Esophagus muscularis mucosa (tissue), 4 donors: ENCODE results near the gene AFAP1L2. TPM values are rescaled to one million over a fixed set of nuclear protein-coding genes. Genes with fewer than 3 reads are reported as not detected.
A peak's percentile ranks its signal among the peaks of the same experiment; 100 is the strongest.

Source experiments
- DNase-seq: peaks from one replicate; pipeline ENCODE4 v3.0.0-alpha.2; 2017; ENCODE audit errors: extremely low spot score
- H3K27ac ChIP-seq, 4 donors: fragments of 200-600 bp; sonication (generic); replicated peaks in 1 of 4; 1 replicate in 3 of 4; 2 replicates in 1 of 4; pipeline ENCODE4 v1.5.1; 2016 to 2019; ENCODE audit warnings: mild to moderate bottlenecking in 1 of 4
- H3K27me3 ChIP-seq, 4 donors: fragments of 200-600 bp; sonication (generic); one replicate each; pipeline versions ENCODE4 v1.5.1 to v1.6.0; 2016 to 2019
- H3K36me3 ChIP-seq, 4 donors: fragments of 200-600 bp; sonication (generic); one replicate each; pipeline ENCODE4 v1.5.1; 2016 to 2019
- H3K4me1 ChIP-seq, 4 donors: fragments of 200-600 bp; sonication (generic); one replicate each; pipeline ENCODE4 v1.5.1; 2016 to 2019
- H3K4me3 ChIP-seq, 4 donors: fragments of 200-600 bp; sonication (generic); 1 replicate in 2 of 4; 2 replicates in 2 of 4; pipeline ENCODE4 v1.5.1; 2016 to 2019; ENCODE audit warnings: mild to moderate bottlenecking in 4 of 4, moderate library complexity in 1 of 4
- H3K9me3 ChIP-seq, 4 donors: fragments of 200-600 bp; sonication (generic); 1 replicate in 3 of 4; 2 replicates in 1 of 4; pipeline ENCODE4 v1.5.1; 2016 to 2019
- EP300 ChIP-seq: sonication (generic); formaldehyde crosslinking; IDR thresholded peaks from one replicate; pipeline ENCODE4 v1.6.1; 2017; ENCODE audit warnings: antibody characterized with exemption
- POLR2A ChIP-seq: fragments of 450-650 bp; IDR thresholded peaks from one replicate; pipeline ENCODE4 v1.6.1; 2017; ENCODE audit warnings: antibody characterized with exemption, moderate library complexity, mild to moderate bottlenecking, low read depth
- POLR2AphosphoS5 ChIP-seq, 2 donors: sonication (generic); formaldehyde crosslinking; IDR thresholded peaks; one replicate each; pipeline ENCODE4 v1.6.1; 2017; ENCODE audit warnings: antibody characterized with exemption in 2 of 2
- WGBS: methylation state at CpG from one replicate; pipeline ENCODE4 v1.1.5; 2018; 5-methylcytosine and 5-hydroxymethylcytosine counted together
- intact Hi-C: fragments of 100-400 bp; cut with DNase I; formaldehyde crosslinking; loops from one replicate; pipeline ENCODE4 v1.15.1; 2023
- total RNA-seq, 4 donors: library from RNA; depleted of rRNA; stranded (reverse); fragments of >200 nt; gene quantifications; one replicate each; pipeline versions ENCODE4 v1.1.0 to v1.2.1, GENCODE V29; 2016
- TF ChIP-seq, protein P1 (sequence below), 3 experiments: fragments of 200-600 bp in 2 of 3; fragments of 450-650 bp in 1 of 3; sonication (generic) in 2 of 3; IDR thresholded peaks; one replicate each; pipeline ENCODE4 v1.5.1; 2017 to 2019; ENCODE audit warnings: antibody characterized with exemption in 3 of 3, mild to moderate bottlenecking in 2 of 3, moderate library complexity in 1 of 3

The AFAP1L2 gene
- total RNA-seq, 4 donors from 2014 or later = 18.5 to 23.2 (median 19.9) TPM

GRCh38 chr10:114347791-114348190 is 56.5 kb downstream of the AFAP1L2 start:
- Histone ChIP-seq H3K36me3 (no peaks in the 10 kb centered on the region), H3K4me3 (no peak overlapping the region), H3K4me1 (peaks cover 17 to 70% (median 50%) of the 10 kb centered on the region in 4 donors), H3K27me3 (no peaks in the 10 kb centered on the region), H3K27ac (no peak overlapping the region), H3K9me3 (no peaks in the 10 kb centered on the region)
- intact Hi-C loops = no loop called here
- TF ChIP-seq POLR2AphosphoS5 (IDR thresholded peaks at IDR 0.05) (no peak), EP300 (no peak), POLR2A (no peak)
- TF ChIP-seq, protein P1, sequence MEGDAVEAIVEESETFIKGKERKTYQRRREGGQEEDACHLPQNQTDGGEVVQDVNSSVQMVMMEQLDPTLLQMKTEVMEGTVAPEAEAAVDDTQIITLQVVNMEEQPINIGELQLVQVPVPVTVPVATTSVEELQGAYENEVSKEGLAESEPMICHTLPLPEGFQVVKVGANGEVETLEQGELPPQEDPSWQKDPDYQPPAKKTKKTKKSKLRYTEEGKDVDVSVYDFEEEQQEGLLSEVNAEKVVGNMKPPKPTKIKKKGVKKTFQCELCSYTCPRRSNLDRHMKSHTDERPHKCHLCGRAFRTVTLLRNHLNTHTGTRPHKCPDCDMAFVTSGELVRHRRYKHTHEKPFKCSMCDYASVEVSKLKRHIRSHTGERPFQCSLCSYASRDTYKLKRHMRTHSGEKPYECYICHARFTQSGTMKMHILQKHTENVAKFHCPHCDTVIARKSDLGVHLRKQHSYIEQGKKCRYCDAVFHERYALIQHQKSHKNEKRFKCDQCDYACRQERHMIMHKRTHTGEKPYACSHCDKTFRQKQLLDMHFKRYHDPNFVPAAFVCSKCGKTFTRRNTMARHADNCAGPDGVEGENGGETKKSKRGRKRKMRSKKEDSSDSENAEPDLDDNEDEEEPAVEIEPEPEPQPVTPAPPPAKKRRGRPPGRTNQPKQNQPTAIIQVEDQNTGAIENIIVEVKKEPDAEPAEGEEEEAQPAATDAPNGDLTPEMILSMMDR (IDR thresholded peaks at IDR 0.05) = no peak
- WGBS = 93% methylated on average over 2 of the region's 2 CpGs
- no peak for DNase-seq

DNA sequence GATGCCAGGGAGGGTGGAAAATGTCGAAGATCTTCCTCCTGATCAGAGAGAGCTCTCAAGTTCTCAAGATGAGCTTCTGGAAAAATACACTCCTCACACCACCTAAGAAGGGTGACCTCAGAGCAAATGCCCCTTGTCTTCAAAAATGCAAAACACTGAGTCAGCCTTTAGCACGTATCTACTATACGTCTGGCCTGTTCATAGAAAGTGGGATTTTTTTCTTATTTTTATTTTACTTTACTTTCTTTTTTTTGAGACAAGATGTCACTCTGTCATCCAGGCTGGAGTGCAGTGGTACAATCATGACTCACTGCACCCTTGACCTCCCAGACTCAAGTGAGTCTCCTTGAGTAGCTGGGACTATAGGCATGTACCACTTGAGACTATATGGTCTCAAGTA is 57.1 kb downstream of the AFAP1L2 start:
- TF ChIP-seq POLR2A = no peak
- TF ChIP-seq EP300 = no peak
- TF ChIP-seq, protein P1 (IDR thresholded peaks at IDR 0.05) = no peak
- no peak for TF ChIP-seq POLR2AphosphoS5 (IDR thresholded peaks at IDR 0.05)

GRCh38 chr10:114346176-114347031 is 57.9 kb downstream of the AFAP1L2 start:
- H3K4me1 ChIP-seq = peaks cover 17 to 66% (median 47%) of the 10 kb centered on the region in 4 donors
- TF ChIP-seq, protein P1 (IDR thresholded peaks at IDR 0.05) = no peak
- TF ChIP-seq POLR2AphosphoS5 (IDR thresholded peaks at IDR 0.05) (no peak), POLR2A (no peak), EP300 (no peak)
- no peak overlapping the region for H3K4me3 ChIP-seq
- DNase-seq = no peak
- WGBS = 85% methylated on average over 19 of the region's 19 CpGs
- intact Hi-C loops = no loop called here
- H3K36me3 ChIP-seq = no peaks in the 10 kb centered on the region
- H3K9me3 ChIP-seq = no peaks in the 10 kb centered on the region
- H3K27ac ChIP-seq = peak overlapping the region; percentile 11 to 51 (median 29)
- no peaks in the 10 kb centered on the region for H3K27me3 ChIP-seq

More for the DNA sequence above, 57.1 kb downstream of the AFAP1L2 start:
- no peaks in the 10 kb centered on the region for H3K9me3 ChIP-seq
- no peak for DNase-seq
- H3K4me3 ChIP-seq = no peak overlapping the region
- no peaks in the 10 kb centered on the region for H3K27me3 ChIP-seq
- 81% methylated on average over 3 of the region's 3 CpGs for WGBS
- intact Hi-C loops = no loop called here
- no peaks in the 10 kb centered on the region for H3K36me3 ChIP-seq
- H3K4me1 ChIP-seq = peaks cover 17 to 70% (median 49%) of the 10 kb centered on the region in 4 donors
- H3K27ac ChIP-seq = peak overlapping the region in 2 of 4 donors; percentile 4 to 38

DNA sequence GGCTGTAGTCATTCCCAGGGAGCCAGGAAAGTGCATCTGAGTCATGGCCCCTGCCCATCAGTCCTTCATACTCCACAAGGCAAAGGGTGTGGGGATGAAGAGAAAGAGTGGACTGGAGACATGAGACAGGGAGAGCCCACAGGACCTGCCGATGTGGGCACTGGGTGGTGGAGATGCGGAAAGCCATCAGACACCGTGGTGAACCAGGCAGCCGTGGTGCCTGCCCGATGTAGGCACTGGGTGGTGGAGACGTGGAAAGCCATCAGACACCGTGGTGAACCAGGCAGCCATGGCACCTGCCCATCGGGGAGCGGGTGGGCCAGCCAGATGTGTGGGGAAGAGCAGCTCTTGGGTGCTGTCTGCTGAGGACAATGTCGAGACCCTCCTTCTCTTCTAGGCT is 58.6 kb downstream of the AFAP1L2 start:
- no peak for DNase-seq
- Histone ChIP-seq H3K27ac (peak overlapping the region; percentile 11 to 51 (median 29)), H3K36me3 (no peaks in the 10 kb centered on the region), H3K27me3 (no peaks in the 10 kb centered on the region), H3K4me1 (peaks cover 17 to 59% (median 41%) of the 10 kb centered on the region in 4 donors), H3K4me3 (no peak overlapping the region), H3K9me3 (no peaks in the 10 kb centered on the region)
- WGBS = 98% methylated on average over 10 of the region's 10 CpGs
- TF ChIP-seq EP300 (no peak), POLR2A (no peak), POLR2AphosphoS5 (IDR thresholded peaks at IDR 0.05) (no peak)
- TF ChIP-seq, protein P1 (IDR thresholded peaks at IDR 0.05) = no peak
- intact Hi-C loops = no loop called here
